Esophagus muscularis mucosa (tissue), 4 donors: ENCODE measurements around the gene RCCD1. TPM values are rescaled to one million over a fixed set of nuclear protein-coding genes. Genes with fewer than 3 reads are reported as not detected.

Experiments used
- DNase-seq: peaks from one replicate; pipeline ENCODE4 v3.0.0-alpha.2; 2017; ENCODE audit errors: extremely low spot score
- H3K27ac ChIP-seq, 4 donors: fragments of 200-600 bp; sonication (generic); replicated peaks in 1 of 4; 1 replicate in 3 of 4; 2 replicates in 1 of 4; pipeline ENCODE4 v1.5.1; 2016 to 2019; ENCODE audit warnings: mild to moderate bottlenecking in 1 of 4
- H3K27me3 ChIP-seq, 4 donors: fragments of 200-600 bp; sonication (generic); one replicate each; pipeline versions ENCODE4 v1.5.1 to v1.6.0; 2016 to 2019
- H3K36me3 ChIP-seq, 4 donors: fragments of 200-600 bp; sonication (generic); one replicate each; pipeline ENCODE4 v1.5.1; 2016 to 2019
- H3K4me1 ChIP-seq, 4 donors: fragments of 200-600 bp; sonication (generic); one replicate each; pipeline ENCODE4 v1.5.1; 2016 to 2019
- H3K4me3 ChIP-seq, 4 donors: fragments of 200-600 bp; sonication (generic); 1 replicate in 2 of 4; 2 replicates in 2 of 4; pipeline ENCODE4 v1.5.1; 2016 to 2019; ENCODE audit warnings: mild to moderate bottlenecking in 4 of 4, moderate library complexity in 1 of 4
- H3K9me3 ChIP-seq, 4 donors: fragments of 200-600 bp; sonication (generic); 1 replicate in 3 of 4; 2 replicates in 1 of 4; pipeline ENCODE4 v1.5.1; 2016 to 2019
- EP300 ChIP-seq: sonication (generic); formaldehyde crosslinking; IDR thresholded peaks from one replicate; pipeline ENCODE4 v1.6.1; 2017; ENCODE audit warnings: antibody characterized with exemption
- POLR2A ChIP-seq: fragments of 450-650 bp; IDR thresholded peaks from one replicate; pipeline ENCODE4 v1.6.1; 2017; ENCODE audit warnings: antibody characterized with exemption, moderate library complexity, mild to moderate bottlenecking, low read depth
- POLR2AphosphoS5 ChIP-seq, 2 donors: sonication (generic); formaldehyde crosslinking; IDR thresholded peaks; one replicate each; pipeline ENCODE4 v1.6.1; 2017; ENCODE audit warnings: antibody characterized with exemption in 2 of 2
- WGBS: methylation state at CpG from one replicate; pipeline ENCODE4 v1.1.5; 2018; 5-methylcytosine and 5-hydroxymethylcytosine counted together
- intact Hi-C: fragments of 100-400 bp; cut with DNase I; formaldehyde crosslinking; loops from one replicate; pipeline ENCODE4 v1.15.1; 2023
- total RNA-seq, 4 donors: library from RNA; depleted of rRNA; stranded (reverse); fragments of >200 nt; gene quantifications; one replicate each; pipeline versions ENCODE4 v1.1.0 to v1.2.1, GENCODE V29; 2016
- TF ChIP-seq, protein P1 (sequence below), 3 experiments: fragments of 200-600 bp in 2 of 3; fragments of 450-650 bp in 1 of 3; sonication (generic) in 2 of 3; IDR thresholded peaks; one replicate each; pipeline ENCODE4 v1.5.1; 2017 to 2019; ENCODE audit warnings: antibody characterized with exemption in 3 of 3, mild to moderate bottlenecking in 2 of 3, moderate library complexity in 1 of 3

The RCCD1 gene
- total RNA-seq, 4 donors from 2014 or later, result 5.3 to 12.7 (median 9.2) TPM

DNA sequence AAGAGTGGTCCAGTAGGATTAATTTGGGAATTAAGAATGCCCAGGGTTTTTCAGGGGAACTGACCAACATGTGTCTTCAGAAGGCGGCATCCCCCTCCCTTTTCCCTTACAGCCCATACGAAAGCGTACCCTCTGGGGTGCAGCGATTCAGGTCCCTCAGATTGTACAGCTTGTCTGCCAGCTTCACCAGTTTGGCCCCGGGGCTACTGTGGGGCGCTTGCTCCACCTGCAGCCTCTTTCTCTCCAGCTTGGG is 23.2 kb upstream of the RCCD1 start:
- Histone ChIP-seq H3K4me3 (peak overlapping the region; percentile 70 to 89 (median 80)), H3K4me1 (peaks cover 39 to 67% (median 59%) of the 10 kb centered on the region in 4 donors), H3K27ac (peak overlapping the region; percentile 86 to 94 (median 88)), H3K9me3 (no peaks in the 10 kb centered on the region), H3K36me3 (peaks cover 0 to 4% (median 0%) of the 10 kb centered on the region in 4 donors), H3K27me3 (no peaks in the 10 kb centered on the region)
- TF ChIP-seq EP300 (no peak), POLR2AphosphoS5 (IDR thresholded peaks at IDR 0.05) (no peak), POLR2A (no peak)
- TF ChIP-seq, protein P1, sequence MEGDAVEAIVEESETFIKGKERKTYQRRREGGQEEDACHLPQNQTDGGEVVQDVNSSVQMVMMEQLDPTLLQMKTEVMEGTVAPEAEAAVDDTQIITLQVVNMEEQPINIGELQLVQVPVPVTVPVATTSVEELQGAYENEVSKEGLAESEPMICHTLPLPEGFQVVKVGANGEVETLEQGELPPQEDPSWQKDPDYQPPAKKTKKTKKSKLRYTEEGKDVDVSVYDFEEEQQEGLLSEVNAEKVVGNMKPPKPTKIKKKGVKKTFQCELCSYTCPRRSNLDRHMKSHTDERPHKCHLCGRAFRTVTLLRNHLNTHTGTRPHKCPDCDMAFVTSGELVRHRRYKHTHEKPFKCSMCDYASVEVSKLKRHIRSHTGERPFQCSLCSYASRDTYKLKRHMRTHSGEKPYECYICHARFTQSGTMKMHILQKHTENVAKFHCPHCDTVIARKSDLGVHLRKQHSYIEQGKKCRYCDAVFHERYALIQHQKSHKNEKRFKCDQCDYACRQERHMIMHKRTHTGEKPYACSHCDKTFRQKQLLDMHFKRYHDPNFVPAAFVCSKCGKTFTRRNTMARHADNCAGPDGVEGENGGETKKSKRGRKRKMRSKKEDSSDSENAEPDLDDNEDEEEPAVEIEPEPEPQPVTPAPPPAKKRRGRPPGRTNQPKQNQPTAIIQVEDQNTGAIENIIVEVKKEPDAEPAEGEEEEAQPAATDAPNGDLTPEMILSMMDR (IDR thresholded peaks at IDR 0.05), result peak in 1 of 3 experiments; percentile 26
- intact Hi-C loops, result no loop called here
- DNase-seq, result no peak
- 47% methylated on average over 6 of the region's 6 CpGs for WGBS

DNA sequence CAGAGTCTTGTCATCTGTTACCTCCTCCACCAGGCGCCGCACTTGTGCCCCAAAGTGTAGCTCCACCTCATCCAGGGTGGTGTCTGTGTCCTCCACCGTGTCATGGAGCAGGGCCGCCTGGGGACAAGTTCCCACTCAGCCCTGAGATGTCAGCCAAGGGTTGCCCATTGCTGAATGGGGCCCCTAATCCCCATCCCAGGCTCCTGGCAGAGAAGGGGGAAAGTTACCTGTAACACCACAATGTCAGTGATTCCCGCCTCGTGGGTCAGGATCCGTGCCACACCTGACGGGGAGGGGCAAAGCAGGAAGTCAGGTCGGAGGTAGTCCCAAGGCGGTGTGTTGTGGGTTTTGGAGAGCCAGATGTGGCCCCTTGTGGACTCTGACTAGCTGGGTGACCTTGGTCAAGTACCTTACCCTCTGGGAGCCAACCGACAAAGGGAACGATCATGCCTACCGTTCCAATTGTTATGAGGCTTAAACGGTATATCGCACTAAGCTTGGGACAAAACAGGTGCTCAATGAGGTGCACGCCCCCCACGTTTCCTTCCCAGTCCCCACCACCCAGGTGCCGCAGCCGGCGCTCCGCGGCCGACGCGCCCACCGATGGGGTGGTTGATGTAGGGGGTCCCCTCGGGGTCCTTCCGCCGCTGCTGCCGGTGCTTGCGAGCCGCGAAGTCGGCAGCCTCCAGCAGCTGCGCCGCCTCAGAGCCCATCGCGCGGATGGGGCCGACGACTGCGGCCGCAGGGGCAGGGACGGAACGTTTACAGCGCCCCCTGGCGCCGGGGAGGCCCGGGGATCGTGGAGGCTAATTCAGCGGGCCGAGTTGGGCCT is 22.6 kb upstream of the RCCD1 start, which contains the start of gene HDDC3:
Gene HDDC3, minus strand, starts transcription at position 722 of the 832 bp plus-strand sequence. Its CDS starts 9 bp downstream, at position 713.
- Histone ChIP-seq H3K9me3 (no peaks in the 10 kb centered on the region), H3K4me3 (peak within 1 kb of the TSS; percentile 70 to 89 (median 80)), H3K4me1 (peaks cover 43 to 73% (median 65%) of the 10 kb centered on the region in 4 donors), H3K36me3 (peaks cover 0 to 5% (median 4%) of the 10 kb centered on the region in 4 donors), H3K27ac (peak within 1 kb of the TSS; percentile 86 to 94 (median 88)), H3K27me3 (no peaks in the 10 kb centered on the region)
- 0% methylated on average over 21 of the region's 52 CpGs for WGBS
- peak; percentile 95 for DNase-seq
- peak; percentile 78 to 84 for TF ChIP-seq POLR2AphosphoS5 (IDR thresholded peaks at IDR 0.05)
- TF ChIP-seq POLR2A, result no peak
- no peak for TF ChIP-seq EP300
- TF ChIP-seq, protein P1 (IDR thresholded peaks at IDR 0.05), result peak; percentile 85 to 99 (median 91)
- intact Hi-C loops, result loop anchor here (1.0 kb wide), 1 partner anchor 30 kb away; no protein-coding TSS in a partner anchor

DNA sequence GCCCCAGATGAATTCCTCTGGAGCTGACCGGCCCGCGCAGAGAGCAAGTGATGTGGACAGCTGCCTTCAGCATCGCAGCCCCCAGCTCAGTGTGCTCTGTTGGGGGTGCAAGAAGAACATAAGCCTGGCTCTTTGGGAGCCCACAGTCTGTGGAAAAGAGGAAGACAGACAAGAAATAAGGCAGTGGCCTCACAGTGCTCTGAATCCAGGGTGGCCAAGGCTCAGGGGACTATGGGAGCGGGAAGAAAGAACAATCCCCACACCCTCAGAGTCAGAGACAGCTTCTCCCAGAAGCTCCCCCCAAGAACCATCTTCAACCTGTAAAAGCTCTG is 22.1 kb upstream of the RCCD1 start:
- no peak for DNase-seq
- Histone ChIP-seq H3K27ac (peak overlapping the region; percentile 86 to 94 (median 88)), H3K27me3 (no peaks in the 10 kb centered on the region), H3K36me3 (peaks cover 0 to 9% (median 7%) of the 10 kb centered on the region in 4 donors), H3K4me3 (peak overlapping the region; percentile 70 to 89 (median 80)), H3K4me1 (peaks cover 43 to 74% (median 66%) of the 10 kb centered on the region in 4 donors), H3K9me3 (no peaks in the 10 kb centered on the region)
- TF ChIP-seq POLR2AphosphoS5 (IDR thresholded peaks at IDR 0.05), result no peak
- TF ChIP-seq, protein P1 (IDR thresholded peaks at IDR 0.05), result no peak
- TF ChIP-seq EP300, result no peak
- TF ChIP-seq POLR2A, result no peak
- intact Hi-C loops, result loop anchor here (1.0 kb wide), 1 partner anchor 30 kb away; no protein-coding TSS in a partner anchor
- 44% methylated on average over 2 of the region's 5 CpGs for WGBS

DNA sequence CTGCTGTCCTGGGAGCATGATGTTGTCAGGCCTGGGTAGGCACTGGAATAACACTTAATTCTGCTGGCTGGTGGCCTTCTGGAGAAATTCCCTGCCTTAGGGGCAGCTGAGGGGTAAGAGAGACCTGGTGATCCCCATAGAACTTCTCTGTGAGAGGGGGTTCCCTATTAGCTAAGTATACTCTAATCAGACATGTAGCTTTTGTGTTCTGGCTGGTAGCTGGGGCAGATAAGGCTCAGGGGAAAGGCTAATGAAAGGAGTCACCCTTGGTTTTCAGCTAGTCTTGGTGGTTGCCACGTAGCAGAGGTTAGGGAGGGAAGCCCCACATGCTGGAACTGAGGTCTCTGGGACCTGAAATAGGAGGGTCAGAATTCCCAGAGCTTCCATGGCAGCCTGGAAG is 21.4 kb upstream of the RCCD1 start:
- Histone ChIP-seq H3K27me3 (no peaks in the 10 kb centered on the region), H3K4me3 (no peak overlapping the region), H3K27ac (no peak overlapping the region), H3K9me3 (no peaks in the 10 kb centered on the region), H3K36me3 (peaks cover 1 to 16% (median 11%) of the 10 kb centered on the region in 4 donors), H3K4me1 (peaks cover 43 to 74% (median 66%) of the 10 kb centered on the region in 4 donors)
- intact Hi-C loops, result no loop called here
- no peak for DNase-seq
- TF ChIP-seq EP300, result no peak
- TF ChIP-seq, protein P1 (IDR thresholded peaks at IDR 0.05), result no peak
- no peak for TF ChIP-seq POLR2AphosphoS5 (IDR thresholded peaks at IDR 0.05)
- no peak for TF ChIP-seq POLR2A
- WGBS, result 78% methylated on average over 1 of the region's 1 CpG
